22Rv1 (cell line): ENCODE measurements around the gene ECE1.
"Not testable (repeated sequence)": the region's sequence is repeated elsewhere in the genome, so short reads cannot be mapped to it uniquely, and the experiment has no call there.

Experiments used
- H3K27ac ChIP-seq: fragments of 450-650 bp; 2 replicates; pipeline ENCODE4 v1.5.1; 2017
- CTCF ChIP-seq: fragments of 450-650 bp; IDR thresholded peaks from 2 replicates; pipeline ENCODE4 v1.5.1; 2017; ENCODE audit warnings: mild to moderate bottlenecking
- ZFX ChIP-seq: fragments of 450-650 bp; IDR thresholded peaks from 2 replicates; pipeline ENCODE4 v1.6.1; 2017; ENCODE audit warnings: antibody characterized with exemption, borderline replicate concordance

The ECE1 gene

DNA sequence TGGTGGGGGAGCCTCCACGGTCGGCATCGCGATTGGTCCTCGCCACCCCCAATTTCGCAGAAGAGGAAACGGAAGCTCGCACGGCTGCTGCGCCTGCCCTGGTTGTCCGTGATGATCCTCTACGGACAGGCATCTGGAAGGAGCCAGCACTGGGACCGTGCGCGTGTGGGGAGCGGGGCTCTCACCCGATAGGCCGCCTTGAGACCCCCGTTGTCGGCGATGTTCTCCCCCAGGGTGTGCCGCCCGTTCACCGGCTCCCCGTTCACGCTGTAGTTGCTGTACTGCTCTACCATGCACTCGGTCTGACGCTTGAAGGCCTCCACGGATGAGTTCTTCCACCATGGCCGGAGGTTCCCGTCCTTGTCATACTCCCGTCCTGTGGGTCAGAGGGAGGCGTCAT lies 65.2 kb downstream of the ECE1 start:
- H3K27ac ChIP-seq = no peak overlapping the region
- TF ChIP-seq ZFX (no peak), CTCF (no peak)

DNA sequence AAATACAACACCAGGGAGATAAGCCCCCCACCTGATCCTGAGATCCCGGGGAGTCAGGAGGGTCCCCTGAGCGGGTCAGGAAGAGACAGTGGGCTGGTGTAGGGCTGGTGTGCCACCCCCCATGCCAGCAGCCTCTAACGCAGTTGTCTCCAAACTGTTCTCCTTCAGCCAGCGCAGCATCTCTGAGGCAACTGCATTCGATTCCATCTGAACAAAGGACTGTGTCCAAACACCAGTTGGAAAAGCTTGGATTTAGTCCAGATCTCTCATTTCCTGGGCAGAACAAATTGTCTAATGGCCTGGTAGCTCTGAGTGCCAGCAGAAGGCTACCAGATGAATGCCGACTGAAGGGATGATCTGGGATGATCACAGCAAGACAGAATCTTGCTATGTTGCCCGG lies 69.4 kb downstream of the ECE1 start:
- TF ChIP-seq ZFX (no peak), CTCF (no peak)

DNA sequence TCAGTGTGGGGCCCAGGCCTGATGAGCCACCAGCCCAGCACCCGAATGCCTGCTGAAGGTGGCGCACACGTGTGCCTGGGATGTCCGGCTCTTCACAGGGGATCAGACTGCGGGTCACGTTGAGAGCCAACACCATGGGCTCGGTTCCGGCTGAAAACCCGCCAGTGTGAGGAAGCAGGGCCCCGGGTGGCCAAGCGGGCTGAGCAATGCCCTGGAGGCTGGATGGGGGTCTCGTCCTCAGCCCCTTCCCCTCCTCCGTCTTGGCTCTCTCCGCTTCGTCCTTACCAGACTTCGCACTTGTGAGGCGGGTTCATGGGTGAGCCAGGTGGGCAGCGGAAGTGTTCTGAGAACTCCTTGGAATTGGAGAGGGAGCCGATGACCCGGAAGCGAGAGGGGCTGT lies 70.6 kb downstream of the ECE1 start:
- TF ChIP-seq CTCF = no peak
- H3K27ac ChIP-seq = no peak overlapping the region

More for the DNA sequence above, 69.4 kb downstream of the ECE1 start:
- H3K27ac ChIP-seq = no peak overlapping the region

GRCh38 chr1:21217812-21218596 lies 72.3 kb downstream of the ECE1 start:
- H3K27ac ChIP-seq = no peak overlapping the region
- peak; percentile 65 for TF ChIP-seq CTCF
- no peak for TF ChIP-seq ZFX

GRCh38 chr1:21216835-21217811 lies 73.1 kb downstream of the ECE1 start:
- no peak overlapping the region for H3K27ac ChIP-seq
- TF ChIP-seq CTCF (peak; percentile 92), ZFX (no peak)

DNA sequence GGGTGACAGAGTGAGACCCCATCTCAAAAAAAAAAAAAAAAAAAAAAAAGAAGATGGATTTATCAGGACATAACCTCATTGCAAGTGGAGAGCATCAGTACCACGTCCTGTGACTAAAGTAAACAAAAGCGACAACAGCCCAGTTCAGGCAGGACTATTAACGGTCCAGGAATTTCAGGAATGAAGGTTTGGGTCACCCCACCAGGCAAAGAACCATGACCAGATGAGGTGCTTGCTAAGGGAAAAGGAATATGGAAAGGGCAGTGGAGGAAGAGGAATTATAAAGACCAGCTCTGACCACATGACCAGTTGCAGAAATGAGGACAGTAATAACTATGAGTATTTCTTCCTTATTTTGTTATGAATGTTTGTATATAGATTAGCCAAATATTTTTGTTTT lies 78.1 kb downstream of the ECE1 start:
- TF ChIP-seq ZFX (no peak), CTCF (no peak)

DNA sequence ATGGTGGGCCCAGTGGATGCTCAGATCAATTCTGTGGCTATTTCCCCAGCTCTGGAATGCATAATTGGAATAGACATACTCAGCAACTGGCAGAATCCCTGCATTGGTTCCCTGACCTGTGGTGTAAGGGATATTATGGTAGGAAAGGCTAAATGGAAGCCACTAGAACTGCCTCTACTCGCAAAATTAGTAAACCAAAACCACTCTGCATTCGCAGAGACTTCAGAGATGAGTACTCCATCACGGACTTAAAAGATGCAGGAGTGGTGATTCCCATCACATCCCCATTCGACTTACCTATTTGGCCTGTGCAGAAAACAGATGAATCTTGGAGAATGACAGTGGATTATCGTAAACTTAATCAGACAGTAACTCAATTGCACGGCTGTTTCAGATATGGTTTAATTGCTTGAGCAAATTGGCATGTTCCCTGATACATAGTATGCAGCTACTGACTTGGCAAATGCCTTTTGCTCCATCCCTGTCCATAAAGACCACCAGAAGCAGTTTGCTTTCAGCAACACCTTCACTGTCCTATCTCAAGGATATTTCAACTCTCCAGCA lies 82.0 kb downstream of the ECE1 start:
- H3K27ac ChIP-seq = not testable (repeated sequence)

More for the DNA sequence above, 78.1 kb downstream of the ECE1 start:
- no peak overlapping the region for H3K27ac ChIP-seq
